NCI-H2196 (cell line): ENCODE results near the gene ALKBH6.

Experiments
- DNase-seq: peaks from one replicate; lab custom pipeline; 2025; ENCODE audit not compliant: unreplicated experiment; lab: John Stamatoyannopoulos, UW

Gene ALKBH6

GRCh38 chr19:35960432-35960972 lies 53.5 kb downstream of the ALKBH6 start:
- no peak for DNase-seq

GRCh38 chr19:35959968-35960320 lies 54.1 kb downstream of the ALKBH6 start:
- DNase-seq = no peak
